HG03354 (cell line): Measurements from ENCODE around the gene KAZN.
"Not testable (repeated sequence)": the region's sequence is repeated elsewhere in the genome, so short reads cannot be mapped to it uniquely, and the experiment has no call there.

Experiments
- ATAC-seq: cut with Tn5 transposase; IDR thresholded peaks from one replicate; pipeline ENCODE4 v1.9.1; 2021; ENCODE audit warnings: mild to moderate bottlenecking; ENCODE audit not compliant: unreplicated experiment, poor library complexity, severe bottlenecking

Gene KAZN

DNA sequence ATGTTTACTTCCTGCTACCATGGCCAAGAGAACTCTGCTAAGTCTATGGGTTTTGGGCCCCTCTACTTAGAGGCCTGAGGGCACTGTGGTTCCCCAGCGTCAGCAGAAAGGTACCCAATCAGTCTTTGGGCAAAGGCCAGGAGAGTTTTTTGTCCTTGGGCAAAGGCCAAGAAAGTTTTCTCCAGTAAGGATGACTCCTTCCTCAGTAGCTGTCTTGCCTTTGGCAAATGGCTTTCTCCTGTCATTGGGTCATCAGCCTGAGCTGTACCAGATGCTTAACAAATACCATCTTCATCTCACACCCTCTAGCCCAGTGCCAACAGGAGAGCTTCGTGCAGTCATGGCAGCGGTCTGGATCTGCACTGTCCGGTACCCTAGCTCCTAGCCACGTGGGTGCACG lies 355.7 kb downstream of the KAZN start:
- ATAC-seq, result no peak

DNA sequence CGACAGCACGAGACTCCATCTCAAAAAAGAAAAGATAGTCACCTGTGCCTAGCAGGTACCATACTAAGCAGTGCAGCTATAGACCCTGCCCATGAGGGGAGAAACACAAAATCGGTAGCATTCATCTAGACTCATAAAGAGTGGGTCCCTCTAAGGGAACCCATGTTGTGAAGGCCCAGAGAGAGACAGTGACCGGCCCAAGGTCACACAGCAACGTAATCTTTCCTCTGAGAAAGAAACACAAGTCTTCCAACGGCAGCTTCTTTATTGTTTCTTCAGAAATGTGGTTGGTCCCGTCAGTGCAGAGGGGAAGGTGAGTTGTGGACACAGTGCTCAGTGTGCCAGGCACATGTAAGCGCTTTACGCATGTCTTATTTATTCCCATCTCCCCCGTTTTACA lies 356.4 kb downstream of the KAZN start:
- no peak for ATAC-seq

GRCh38 chr1:14955402-14955801 lies 356.9 kb downstream of the KAZN start:
- ATAC-seq, result no peak

GRCh38 chr1:14955976-14956375 lies 357.5 kb downstream of the KAZN start:
- no peak for ATAC-seq

GRCh38 chr1:14956579-14957195 lies 358.2 kb downstream of the KAZN start:
- no peak for ATAC-seq

GRCh38 chr1:14957375-14958098 lies 359.1 kb downstream of the KAZN start:
- no peak for ATAC-seq

GRCh38 chr1:14958249-14959058 lies 360.0 kb downstream of the KAZN start:
- ATAC-seq, result no peak

- no peak for ATAC-seq
Observed at GRCh38 chr1:14959059-14959694, 360.7 kb downstream of the KAZN start.

- no peak for ATAC-seq
Observed at GRCh38 chr1:14961661-14962267, 363.3 kb downstream of the KAZN start.

DNA sequence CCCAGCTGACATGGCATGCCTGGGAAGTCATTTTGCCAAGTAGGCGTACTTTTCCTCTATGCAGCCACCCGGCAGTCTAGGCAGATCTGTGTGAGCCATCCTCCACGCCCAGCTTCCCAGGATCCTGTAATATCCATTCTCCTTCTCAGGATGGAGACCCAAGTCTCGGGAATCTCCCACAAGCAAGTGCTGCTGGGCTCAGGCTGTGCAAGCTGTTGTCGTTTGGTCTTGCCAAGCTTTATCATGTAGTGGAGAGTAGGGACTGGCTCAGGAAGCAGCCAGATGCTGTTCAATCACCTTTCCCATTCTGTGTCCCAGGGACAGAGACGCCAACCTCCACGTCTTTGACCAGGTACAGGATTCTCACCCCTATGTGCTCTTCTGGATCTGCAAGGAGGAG lies 363.9 kb downstream of the KAZN start:
- ATAC-seq, result no peak

DNA sequence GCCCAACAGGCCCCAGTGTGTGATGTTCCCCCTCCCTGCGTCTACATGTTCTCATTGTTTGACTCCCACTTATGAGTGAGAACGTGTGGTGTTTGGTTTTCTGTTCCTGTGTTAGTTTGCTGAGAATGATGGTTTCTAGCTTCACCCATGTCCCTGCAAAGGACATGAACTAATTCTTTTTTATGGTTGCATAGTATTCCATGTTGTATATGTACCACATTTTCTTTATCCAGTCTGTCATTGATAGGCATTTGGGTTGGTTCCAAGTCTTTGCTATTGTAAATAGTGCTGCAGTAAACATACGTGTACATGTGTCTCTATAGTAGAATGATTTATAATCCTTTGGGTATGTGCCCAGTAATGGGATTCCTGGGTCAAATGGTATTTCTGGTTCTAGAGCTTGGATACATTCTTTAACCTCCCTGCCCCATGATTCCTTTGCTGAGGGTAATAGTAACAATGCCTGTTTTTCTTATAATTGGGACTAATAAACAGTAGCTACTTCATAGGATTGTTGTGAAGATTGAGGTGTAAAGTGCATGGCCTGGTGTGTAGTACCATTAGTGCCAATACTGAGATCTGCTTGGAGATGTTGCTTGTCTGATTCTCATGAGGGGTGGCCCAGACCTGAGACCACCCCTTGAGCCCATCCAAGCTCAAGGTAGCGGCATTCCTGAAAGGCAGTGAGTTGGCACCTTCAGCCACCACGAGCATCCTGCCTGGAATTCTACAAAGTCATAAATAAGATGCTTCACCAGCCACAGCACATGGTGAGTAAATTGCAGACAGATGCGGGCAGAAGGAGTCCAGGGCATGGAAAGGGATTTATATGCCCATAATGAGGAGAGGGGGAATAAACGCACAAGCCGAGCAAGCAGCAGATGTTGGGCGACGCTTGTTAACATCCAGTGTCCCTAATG lies 365.6 kb downstream of the KAZN start:
- not testable (repeated sequence) for ATAC-seq

- ATAC-seq, result no peak
Observed at GRCh38 chr1:14964711-14965055, 366.2 kb downstream of the KAZN start.

DNA sequence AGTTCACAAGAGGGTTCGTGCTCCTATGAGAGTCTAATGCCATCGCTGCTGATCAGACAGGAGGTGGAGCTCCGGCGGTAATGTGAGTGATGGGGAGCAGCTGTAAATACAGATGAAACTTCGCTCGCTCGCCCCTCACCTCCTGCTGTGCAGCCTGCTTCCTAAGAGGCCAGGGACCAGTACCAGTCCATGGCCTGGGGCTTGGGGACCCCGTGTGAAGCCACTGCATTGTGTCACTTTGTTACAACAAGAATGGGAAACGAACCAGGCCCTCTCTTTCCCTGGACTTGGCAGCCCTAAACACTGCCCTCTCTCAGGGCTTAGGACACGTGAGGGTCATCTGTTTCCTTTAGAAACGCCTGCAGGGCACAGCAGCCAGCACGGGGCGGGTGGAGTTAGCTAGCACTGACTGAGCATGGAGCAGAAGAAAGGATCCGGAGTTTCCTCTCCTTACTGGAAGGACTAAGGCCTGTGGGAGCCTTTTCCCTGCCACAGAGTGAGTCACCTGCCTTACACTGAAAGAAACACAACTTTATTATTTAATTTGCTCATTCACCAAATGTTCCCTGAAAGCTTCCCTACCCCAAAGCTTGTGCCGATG lies 369.9 kb downstream of the KAZN start:
- no peak for ATAC-seq

DNA sequence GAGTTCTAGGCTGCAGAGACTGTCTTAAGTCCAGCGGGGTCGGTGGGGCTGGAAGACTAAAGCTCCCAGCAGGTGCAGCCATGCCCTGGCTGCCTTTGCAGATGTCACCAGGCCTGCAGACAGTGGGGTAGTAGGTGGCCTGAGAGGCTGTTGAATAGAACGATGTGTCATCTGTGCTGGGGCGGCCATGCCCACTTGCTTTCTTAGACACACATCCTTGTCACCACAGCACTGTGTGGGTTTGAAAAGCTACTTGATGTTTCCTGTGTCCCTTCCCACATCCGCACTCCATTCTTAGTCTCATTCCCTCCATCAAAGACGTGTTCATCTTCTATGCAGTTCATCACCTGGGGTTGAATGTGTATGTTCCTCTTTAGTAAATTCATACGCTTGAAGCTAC lies 370.5 kb downstream of the KAZN start:
- no peak for ATAC-seq

- no peak for ATAC-seq
Observed at GRCh38 chr1:14970115-14970798, 371.8 kb downstream of the KAZN start.

DNA sequence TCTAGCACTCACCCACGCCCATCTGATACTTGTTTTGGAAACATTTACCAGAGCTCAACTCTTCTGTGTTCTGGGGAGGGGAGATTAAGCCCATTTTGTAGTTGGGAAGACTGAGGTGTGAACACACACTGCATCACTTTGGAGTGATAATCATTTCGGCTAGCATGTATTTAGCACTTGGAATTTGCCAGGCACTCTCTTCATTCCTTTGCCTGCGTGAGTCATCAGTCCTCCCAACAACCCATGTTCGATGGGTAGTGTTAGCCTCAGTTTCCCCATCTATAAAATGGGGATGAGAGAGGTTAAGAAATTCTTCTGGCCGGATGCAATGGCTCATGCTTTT lies 372.3 kb downstream of the KAZN start:
- ATAC-seq, result no peak

DNA sequence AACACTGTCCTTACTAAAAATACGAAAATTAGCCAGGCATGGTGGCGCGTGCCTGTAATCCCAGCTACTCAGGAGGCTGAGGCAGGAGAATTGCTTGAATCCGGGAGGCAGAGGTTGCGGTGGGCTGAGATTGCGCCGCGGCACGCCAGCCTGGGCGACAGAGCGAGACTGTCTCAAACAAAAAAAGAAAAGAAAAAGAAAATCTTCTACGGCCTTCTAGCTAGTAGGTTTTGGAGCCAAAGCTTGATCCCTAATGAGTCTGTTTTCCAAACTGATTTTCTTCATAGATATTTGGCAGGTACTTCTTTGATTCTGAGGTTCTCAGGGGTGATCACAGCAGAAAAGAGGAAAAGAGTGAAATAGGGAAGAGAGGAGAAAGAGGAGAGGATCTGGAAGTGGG lies 372.7 kb downstream of the KAZN start:
- no peak for ATAC-seq

- ATAC-seq, result no peak
Observed at GRCh38 chr1:14972107-14972506, 373.6 kb downstream of the KAZN start.
